GM18867 (cell line): Measurements from ENCODE around the gene OR4C6.

Experiments used
- ATAC-seq: cut with Tn5 transposase; IDR thresholded peaks from one replicate; pipeline ENCODE4 v1.9.1; 2021; ENCODE audit warnings: mild to moderate bottlenecking, moderate library complexity; ENCODE audit not compliant: unreplicated experiment

OR4C6 gene

DNA sequence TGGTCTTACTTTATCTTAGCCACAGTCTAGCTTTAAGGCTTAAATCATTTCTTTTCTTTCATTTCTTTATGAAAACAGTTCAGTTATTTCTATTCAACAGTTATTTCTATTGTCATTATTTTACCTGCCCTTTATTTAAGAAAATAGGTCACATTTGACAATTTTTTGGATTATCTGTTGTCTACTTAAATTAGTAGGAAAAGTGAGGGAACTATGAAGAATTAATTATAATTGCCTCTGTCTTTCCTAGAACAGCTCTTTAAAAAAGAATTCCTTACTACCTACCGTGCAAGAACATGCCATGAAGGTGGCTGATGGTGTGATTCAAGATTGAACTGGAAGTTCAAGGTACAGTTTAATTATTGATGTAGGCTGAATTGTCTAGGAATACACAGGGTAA is at the start of gene OR4C6:
TSS of gene OR4C6 (plus strand) at position 301 of the 400 bp plus-strand sequence. CDS start 2,966 bp downstream, outside the sequence.
- ATAC-seq = no peak

- no peak for ATAC-seq
Measured at GRCh38 chr11:55624531-55624930, 37.5 kb upstream of the OR4C6 start.

DNA sequence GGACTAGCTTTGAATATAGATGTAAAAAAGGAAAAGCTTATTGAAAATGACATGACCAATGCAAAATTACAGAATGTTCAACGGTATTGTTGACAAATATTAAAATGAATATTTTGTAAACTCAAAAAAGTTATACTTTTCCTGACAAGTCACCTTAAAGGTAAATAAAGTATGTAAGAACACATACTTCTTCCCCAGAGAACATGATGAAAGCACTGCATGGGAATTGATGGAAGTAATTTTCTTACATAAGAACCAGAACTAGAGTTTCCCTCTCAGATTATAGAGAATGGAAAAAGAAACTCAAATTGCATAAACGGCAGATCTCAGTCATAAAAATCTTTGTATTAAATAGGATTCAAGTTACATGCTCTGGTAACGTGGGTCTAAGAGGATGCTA is 27.2 kb upstream of the OR4C6 start, which contains the start of gene OR4P4:
TSS of gene OR4P4 (plus strand) at position 301 of the 400 bp plus-strand sequence.
- ATAC-seq = no peak

DNA sequence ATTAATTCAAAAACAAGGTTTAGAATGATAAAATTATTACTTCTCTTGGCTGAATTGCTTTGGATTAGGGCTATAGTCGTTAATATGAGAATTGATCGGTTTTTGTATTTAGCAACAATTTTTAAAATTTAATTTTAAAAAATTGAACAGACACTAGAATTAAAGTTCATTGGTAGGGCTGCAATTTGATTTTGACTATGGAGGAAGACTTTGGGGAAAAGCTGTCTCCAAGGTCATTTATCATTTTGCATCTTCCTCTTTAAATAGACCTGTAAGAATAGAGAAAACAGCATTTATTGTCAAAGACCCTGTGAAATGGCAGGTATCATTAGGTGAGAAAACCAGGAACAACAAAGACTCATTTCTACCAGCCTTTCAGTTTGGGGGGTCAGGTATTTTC is 14.0 kb upstream of the OR4C6 start, which contains the start of gene OR4S2:
TSS of gene OR4S2 (plus strand) at position 301 of the 400 bp plus-strand sequence. CDS start 2,577 bp downstream, outside the sequence.
- ATAC-seq = no peak

GRCh38 chr11:55652560-55652959 is 9.4 kb upstream of the OR4C6 start:
- ATAC-seq = peak; percentile 70

GRCh38 chr11:55655096-55655495 is 6.9 kb upstream of the OR4C6 start:
- ATAC-seq = no peak

DNA sequence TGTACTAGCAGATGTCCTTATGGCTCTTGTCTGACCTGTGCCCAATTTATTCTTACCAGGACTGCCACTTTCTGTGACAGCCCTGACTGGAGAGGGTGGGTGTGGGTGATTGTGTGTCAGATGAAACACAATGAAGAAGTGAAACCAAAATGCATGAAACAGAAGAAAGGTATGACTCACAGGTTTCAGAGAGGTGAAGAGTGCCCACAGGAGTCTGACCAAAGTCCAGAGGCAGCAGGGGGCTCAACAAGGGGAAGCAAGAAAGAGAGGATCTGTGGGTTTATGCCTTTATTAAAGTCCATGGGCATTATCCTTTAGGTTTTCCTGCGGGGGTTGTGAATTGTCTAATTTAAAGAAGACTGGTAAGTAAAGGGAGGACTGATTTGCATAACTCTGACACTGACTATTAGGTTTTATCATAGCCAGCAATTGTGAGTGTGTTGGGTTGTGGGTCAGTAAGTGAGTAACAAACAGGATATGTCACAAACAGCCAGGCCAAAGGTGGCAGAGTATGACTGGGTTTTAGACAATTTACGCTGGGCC is 3.9 kb upstream of the OR4C6 start:
- ATAC-seq = peak; percentile 94

GRCh38 chr11:55658608-55659007 is 3.4 kb upstream of the OR4C6 start:
- ATAC-seq = peak; percentile 52

DNA sequence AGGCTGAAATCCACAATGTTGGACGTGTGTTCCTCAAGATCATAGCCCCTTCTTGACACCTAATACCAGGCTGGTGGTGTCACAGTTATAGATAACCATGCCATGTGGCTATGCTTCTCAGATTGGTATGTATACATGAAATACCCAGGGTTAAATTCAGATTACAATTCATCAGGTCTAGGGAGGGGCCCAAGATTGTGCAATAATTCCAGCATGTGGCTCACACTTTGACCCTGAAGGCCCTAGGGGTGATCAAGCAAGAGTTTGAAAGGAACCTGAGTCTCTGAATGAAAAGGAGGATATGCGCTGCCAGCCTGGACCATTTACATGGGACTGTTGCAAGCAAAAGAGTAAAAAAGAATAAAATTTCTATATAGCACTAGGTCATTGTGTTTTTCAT is 7.4 kb downstream of the OR4C6 start:
- no peak for ATAC-seq

GRCh38 chr11:55673860-55674259 is 11.9 kb downstream of the OR4C6 start:
- no peak for ATAC-seq

DNA sequence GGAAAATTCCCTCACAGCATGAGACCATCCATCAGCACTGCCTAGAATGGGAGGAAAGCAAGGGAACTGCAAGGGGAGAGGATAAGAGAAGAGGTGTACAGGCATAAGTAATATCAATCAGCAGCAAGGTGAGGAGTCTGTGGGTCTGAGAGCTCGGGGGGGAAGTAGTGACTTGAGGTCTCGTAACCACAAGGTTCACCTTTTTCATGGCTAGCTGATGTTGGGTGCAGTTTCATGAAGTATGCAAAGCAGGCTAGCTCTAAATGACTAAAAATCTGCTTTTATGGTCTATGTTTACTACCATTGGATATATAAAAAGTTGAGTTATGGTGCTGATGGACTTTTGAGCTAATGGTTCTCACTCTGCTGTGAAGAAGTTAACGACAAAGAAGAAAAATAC is 35.8 kb downstream of the OR4C6 start:
- ATAC-seq = peak; percentile 100

DNA sequence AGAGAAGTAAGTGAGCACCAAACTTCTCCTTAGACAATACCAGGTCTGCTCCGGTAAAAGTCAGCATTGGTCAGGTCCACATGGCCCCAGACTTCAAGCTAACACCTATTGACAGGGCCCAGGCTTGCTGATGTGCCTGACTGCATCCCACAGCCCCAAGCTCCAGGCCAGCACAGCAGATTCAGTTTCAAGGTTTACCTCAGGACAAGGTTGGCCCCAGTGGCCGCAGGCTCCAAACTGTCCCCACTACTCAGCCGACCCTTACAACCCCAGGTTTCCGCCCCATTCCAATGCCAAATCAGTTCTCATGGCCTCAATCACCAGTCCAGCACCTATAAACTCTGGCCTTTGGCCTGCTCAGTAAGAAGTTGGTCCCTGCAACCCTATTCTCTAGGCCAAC is 39.4 kb downstream of the OR4C6 start:
- no peak for ATAC-seq

DNA sequence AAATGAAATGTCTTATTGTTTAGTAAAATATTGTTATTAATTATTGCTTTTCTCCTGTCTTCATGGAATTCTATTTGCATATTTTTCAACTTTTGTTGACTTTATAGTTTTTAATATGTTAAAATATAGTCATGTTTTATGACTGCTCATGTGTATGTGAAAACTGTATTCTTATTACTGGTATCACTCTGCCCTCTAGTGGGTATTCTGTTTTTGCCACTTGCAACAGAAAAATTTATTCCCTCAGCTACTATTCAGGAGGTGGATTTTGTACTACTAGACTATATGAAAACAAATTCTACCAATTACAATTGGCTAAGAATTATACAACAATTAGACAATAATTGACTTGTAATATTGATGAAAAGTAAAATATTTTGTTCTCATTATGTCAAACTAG is 45.0 kb downstream of the OR4C6 start:
- peak; percentile 71 for ATAC-seq

DNA sequence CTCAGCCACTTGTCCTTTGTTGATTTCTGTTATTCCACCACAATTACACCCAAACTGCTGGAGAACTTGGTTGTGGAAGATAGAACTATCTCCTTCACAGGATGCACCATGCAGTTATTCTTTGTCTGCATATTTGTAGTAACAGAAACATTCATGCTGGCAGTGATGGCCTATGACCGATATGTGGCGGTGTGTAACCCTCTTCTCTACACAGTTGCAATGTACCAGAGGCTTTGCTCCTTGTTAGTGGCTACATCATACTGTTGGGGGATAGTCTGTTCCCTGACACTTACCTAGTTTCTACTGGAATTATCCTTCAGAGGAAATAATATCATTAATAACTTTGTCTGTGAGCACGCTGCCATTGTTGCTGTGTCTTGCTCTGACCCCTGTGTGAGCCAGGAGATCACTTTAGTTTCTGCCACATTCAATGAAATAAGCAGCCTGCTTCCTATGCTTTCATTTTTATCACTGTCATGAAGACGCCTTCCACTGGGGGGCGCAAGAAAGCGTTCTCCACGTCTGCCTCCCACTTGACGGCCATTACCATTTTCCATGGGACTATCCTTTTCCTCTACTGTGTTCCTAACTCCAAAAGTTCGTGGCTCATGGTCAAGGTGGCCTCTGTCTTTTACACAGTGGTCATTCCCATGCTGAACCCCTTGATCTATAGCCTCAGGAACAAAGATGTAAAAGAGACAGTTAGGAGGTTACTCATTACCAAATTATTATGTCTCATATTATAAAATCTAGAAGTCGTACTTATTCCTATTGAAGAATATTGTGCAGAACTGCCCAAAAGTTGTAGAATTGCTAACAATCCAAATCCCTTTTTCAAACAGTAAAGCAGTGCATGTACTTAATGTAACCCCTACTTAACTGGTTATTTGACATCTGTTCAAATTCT is 53.2 kb downstream of the OR4C6 start:
- peak; percentile 97 for ATAC-seq
